ENCODE results near the gene LRMDA. TPM values are rescaled to one million over a fixed set of nuclear protein-coding genes. Genes with fewer than 3 reads are reported as not detected.

The LRMDA gene
- total RNA-seq, 1 donor from 2014 or later, result 0.96 TPM

GRCh38 chr10:76309741-76310587, 878.5 kb downstream of the LRMDA start:
- Histone ChIP-seq H3K27ac (peak overlapping the region; percentile 72), H3K4me3 (no peak overlapping the region), H3K36me3 (no peaks in the 10 kb centered on the region), H3K27me3 (no peaks in the 10 kb centered on the region), H3K9me3 (no peaks in the 10 kb centered on the region), H3K4me1 (peaks cover 5 to 30% of the 10 kb centered on the region in 2 donors)
- TF ChIP-seq CTCF (IDR thresholded peaks at IDR 0.05), result no peak
- DNase-seq (ENCODE audit: low spot score in 2 of 2), result no peak
- intact Hi-C loops (cut with DNase I), result loop anchor here (5.0 to 10.0 kb wide), 5 partner anchors 87 to 805 kb away; no protein-coding TSS in a partner anchor

GRCh38 chr10:76310588-76311080, 879.2 kb downstream of the LRMDA start:
- Histone ChIP-seq H3K27ac (peak overlapping the region; percentile 72), H3K4me1 (peaks cover 5 to 30% of the 10 kb centered on the region in 2 donors), H3K9me3 (no peaks in the 10 kb centered on the region), H3K36me3 (no peaks in the 10 kb centered on the region), H3K4me3 (no peak overlapping the region), H3K27me3 (no peaks in the 10 kb centered on the region)
- DNase-seq (ENCODE audit: low spot score in 2 of 2), result no peak
- no peak for TF ChIP-seq CTCF (IDR thresholded peaks at IDR 0.05)
- intact Hi-C loops (cut with DNase I), result loop anchor here (5.0 to 10.0 kb wide), 4 partner anchors 87 to 804 kb away; no protein-coding TSS in a partner anchor

GRCh38 chr10:76311752-76312636, 880.6 kb downstream of the LRMDA start:
- Histone ChIP-seq H3K27me3 (no peaks in the 10 kb centered on the region), H3K27ac (peak overlapping the region; percentile 72), H3K4me1 (peaks cover 5 to 30% of the 10 kb centered on the region in 2 donors), H3K4me3 (no peak overlapping the region), H3K9me3 (no peaks in the 10 kb centered on the region), H3K36me3 (no peaks in the 10 kb centered on the region)
- DNase-seq (ENCODE audit: low spot score in 2 of 2), result no peak
- intact Hi-C loops (cut with DNase I), result loop anchor here (5.0 to 10.0 kb wide), 4 partner anchors 85 to 803 kb away; no protein-coding TSS in a partner anchor
- peak in 2 of 3 experiments; percentile 22 to 30 for TF ChIP-seq CTCF (IDR thresholded peaks at IDR 0.05)

- DNase-seq (ENCODE audit: low spot score in 2 of 2), result no peak
- Histone ChIP-seq H3K27me3 (no peaks in the 10 kb centered on the region), H3K9me3 (no peaks in the 10 kb centered on the region), H3K27ac (no peak overlapping the region), H3K36me3 (no peaks in the 10 kb centered on the region), H3K4me1 (peaks cover 3 to 16% of the 10 kb centered on the region in 2 donors), H3K4me3 (no peak overlapping the region)
- TF ChIP-seq CTCF (IDR thresholded peaks at IDR 0.05), result no peak
- intact Hi-C loops (cut with DNase I), result loop anchor here (10.0 kb wide), 2 partner anchors 690 to 800 kb away; no protein-coding TSS in a partner anchor
Measured at GRCh38 chr10:76315240-76315639, 883.8 kb downstream of the LRMDA start.

GRCh38 chr10:76316234-76316633, 884.8 kb downstream of the LRMDA start:
- Histone ChIP-seq H3K27me3 (no peaks in the 10 kb centered on the region), H3K4me3 (no peak overlapping the region), H3K36me3 (no peaks in the 10 kb centered on the region), H3K9me3 (no peaks in the 10 kb centered on the region), H3K27ac (no peak overlapping the region), H3K4me1 (peaks cover 3 to 8% of the 10 kb centered on the region in 2 donors)
- intact Hi-C loops (cut with DNase I), result loop anchor here (10.0 kb wide), 2 partner anchors 689 to 799 kb away; no protein-coding TSS in a partner anchor
- DNase-seq (ENCODE audit: low spot score in 2 of 2), result no peak
- no peak for TF ChIP-seq CTCF (IDR thresholded peaks at IDR 0.05)

All from ascending aorta (tissue), 2 donors.